Heart left ventricle (tissue), 13 donors: ENCODE results near the gene NAT16.

ENCODE experiments used
- POLR2A ChIP-seq, 2 donors: fragments of 450-650 bp; IDR thresholded peaks; one replicate each; pipeline ENCODE4 v1.6.1; 2017; ENCODE audit warnings: antibody characterized with exemption in 2 of 2, mild to moderate bottlenecking in 2 of 2, moderate library complexity in 2 of 2
- TF ChIP-seq, protein P1 (sequence below), 12 donors: fragments of 200-600 bp; sonication (generic) in 4 of 12; IDR thresholded peaks; one replicate each; pipeline versions ENCODE4 v1.5.0 to v1.8.0; 2018 to 2022; ENCODE audit warnings: antibody characterized with exemption in 12 of 12, mild to moderate bottlenecking in 5 of 12
- donor health status: ischemic (EF 13 %, LVEDD 7.1; RV severe dilation, severe dysfunction).
- donor health status: DM: no; HTN: yes; CAD: no.
- donor health status: DM: no; HTN: no; CAD: no.
- donor health status: ischemic (EF 25% LVEDD 6.9; RV normal size, moderate dysfunction).
- donor health status: ischemic (EF 25% LVEDD 5.7; RV mildly dilated, moderate dysfunction).
- donor health status: ischemic (EF 35%, LVEDD 5.7; RV mildly dilated, moderate dysfunction).
- donor health status: nonischemic (EF 11% LVEDD 7.7; RV severe dilation, severe dysfunction).
- donor health status: DM: yes; HTN: yes; CAD: no.
- donor health status: PGD.
- donor health status: ischemic (EF 29% LVEDD 5.4; RV normal size, mild dysfunction).
- donor health status: nonischemic (EF 23%, LVEDD 6.1; RV moderate dilation, normal function).

GRCh38 chr7:101186844-101187428, 6.8 kb upstream of the NAT16 start:
- no peak for TF ChIP-seq POLR2A (IDR thresholded peaks at IDR 0.05)
- TF ChIP-seq, protein P1, sequence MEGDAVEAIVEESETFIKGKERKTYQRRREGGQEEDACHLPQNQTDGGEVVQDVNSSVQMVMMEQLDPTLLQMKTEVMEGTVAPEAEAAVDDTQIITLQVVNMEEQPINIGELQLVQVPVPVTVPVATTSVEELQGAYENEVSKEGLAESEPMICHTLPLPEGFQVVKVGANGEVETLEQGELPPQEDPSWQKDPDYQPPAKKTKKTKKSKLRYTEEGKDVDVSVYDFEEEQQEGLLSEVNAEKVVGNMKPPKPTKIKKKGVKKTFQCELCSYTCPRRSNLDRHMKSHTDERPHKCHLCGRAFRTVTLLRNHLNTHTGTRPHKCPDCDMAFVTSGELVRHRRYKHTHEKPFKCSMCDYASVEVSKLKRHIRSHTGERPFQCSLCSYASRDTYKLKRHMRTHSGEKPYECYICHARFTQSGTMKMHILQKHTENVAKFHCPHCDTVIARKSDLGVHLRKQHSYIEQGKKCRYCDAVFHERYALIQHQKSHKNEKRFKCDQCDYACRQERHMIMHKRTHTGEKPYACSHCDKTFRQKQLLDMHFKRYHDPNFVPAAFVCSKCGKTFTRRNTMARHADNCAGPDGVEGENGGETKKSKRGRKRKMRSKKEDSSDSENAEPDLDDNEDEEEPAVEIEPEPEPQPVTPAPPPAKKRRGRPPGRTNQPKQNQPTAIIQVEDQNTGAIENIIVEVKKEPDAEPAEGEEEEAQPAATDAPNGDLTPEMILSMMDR (IDR thresholded peaks at IDR 0.05) = no peak
